SU-DHL-6 (cell line): Measurements from ENCODE around the gene CISTR.

Experiments used
- H2AFZ ChIP-seq: fragments of 200-600 bp; sonication (generic); 2 replicates; pipeline ENCODE4 v1.6.1; 2014; ENCODE audit warnings: low read depth, mild to moderate bottlenecking, moderate library complexity, mixed read lengths, antibody characterized with exemption, low read length; ENCODE audit not compliant: severe bottlenecking
- H3F3A ChIP-seq: fragments of 200-600 bp; shearing (Covaris generic); 2 replicates; pipeline ENCODE4 v1.6.0; 2016; ENCODE audit warnings: antibody characterized with exemption, mild to moderate bottlenecking; ENCODE audit not compliant: insufficient read depth
- H3K27ac ChIP-seq: fragments of 200-600 bp; sonication (generic); 2 replicates; pipeline ENCODE4 v1.5.1; 2016; ENCODE audit warnings: low read depth, mild to moderate bottlenecking, low read length, moderate library complexity, mixed read lengths
- H3K27me3 ChIP-seq: fragments of 200-600 bp; sonication (generic), shearing (Covaris generic); 2 replicates; pipeline ENCODE4 v1.6.0; 2014; ENCODE audit warnings: mild to moderate bottlenecking, low read length
- H3K36me3 ChIP-seq: fragments of 200-600 bp; sonication (generic); 2 replicates; pipeline ENCODE4 v1.6.1; 2014; ENCODE audit warnings: mild to moderate bottlenecking, low read length, mixed read lengths
- H3K4me2 ChIP-seq: fragments of 300-600, 200-600 bp; shearing (Covaris generic), sonication (generic); 2 replicates; pipeline ENCODE4 v1.6.0; 2014; ENCODE audit warnings: low read length, low read depth, mild to moderate bottlenecking; ENCODE audit not compliant: poor library complexity, severe bottlenecking
- H3K4me3 ChIP-seq: fragments of 200-600 bp; sonication (generic); 2 replicates; pipeline ENCODE4 v1.5.1; 2014; ENCODE audit warnings: antibody characterized with exemption, low read length, mild to moderate bottlenecking, mixed read lengths; ENCODE audit not compliant: insufficient read depth, poor library complexity, severe bottlenecking
- H3K79me2 ChIP-seq: fragments of 200-600 bp; sonication (generic); 2 replicates; pipeline ENCODE4 v1.6.1; 2014; ENCODE audit warnings: mild to moderate bottlenecking, low read length, moderate library complexity; ENCODE audit not compliant: insufficient read depth
- H3K9ac ChIP-seq: fragments of 200-600 bp; sonication (generic); 2 replicates; pipeline ENCODE4 v1.7.0; 2014; ENCODE audit warnings: mild to moderate bottlenecking, low read length
- H3K9me2 ChIP-seq: fragments of 200-600 bp; sonication (generic); replicated peaks from 2 replicates; pipeline ENCODE4 v1.6.1; 2014; ENCODE audit warnings: low read length; ENCODE audit not compliant: insufficient read depth
- H3K9me3 ChIP-seq: fragments of 200-600 bp; sonication (generic); 2 replicates; pipeline ENCODE4 v1.6.1; 2014; ENCODE audit warnings: low read length, mixed read lengths; ENCODE audit not compliant: insufficient read depth
- H4K20me1 ChIP-seq: fragments of 200-600 bp; sonication (generic); 2 replicates; pipeline ENCODE4 v1.6.1; 2014; ENCODE audit warnings: low read depth, mild to moderate bottlenecking, antibody characterized with exemption, low read length, moderate library complexity, mixed read lengths
- EZH2phosphoT487 ChIP-seq: fragments of 200-600 bp; sonication (generic), shearing (Covaris generic); conservative IDR thresholded peaks from 2 replicates; pipeline ENCODE4 v1.6.1; 2018; ENCODE audit warnings: mild to moderate bottlenecking, antibody characterized with exemption, low read length, moderate library complexity, mixed read lengths
- TF ChIP-seq, protein P1 (sequence below): fragments of 200-600 bp; sonication (generic); IDR thresholded peaks from one replicate; pipeline ENCODE4 v1.5.1; 2017; ENCODE audit warnings: antibody characterized with exemption, mild to moderate bottlenecking, low read length, moderate library complexity; ENCODE audit not compliant: insufficient read depth, poor library complexity, severe bottlenecking

CISTR gene

DNA sequence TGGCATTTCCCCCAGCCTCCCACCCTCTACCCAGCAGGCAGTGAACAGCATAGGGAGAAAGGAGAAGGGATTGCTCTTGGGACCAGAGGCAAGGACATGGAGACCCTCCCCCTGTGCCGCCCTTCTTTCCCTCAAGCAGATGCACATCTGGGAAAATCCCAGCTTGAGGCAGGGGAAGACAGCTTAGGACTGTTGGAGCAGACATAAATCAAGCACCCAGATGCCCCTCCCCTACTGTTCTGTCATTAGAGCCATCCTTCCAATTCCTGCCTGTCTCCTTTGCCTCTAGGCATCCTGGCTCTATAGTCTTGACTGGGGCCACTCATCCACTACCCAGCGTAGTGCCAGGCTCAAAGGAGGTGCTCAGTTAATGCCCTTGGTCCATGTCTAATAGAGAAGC, 7.5 kb upstream of the CISTR start:
- H3K27ac ChIP-seq: no peak overlapping the region
- no peaks in the 10 kb centered on the region for H3K79me2 ChIP-seq
- H3K4me3 ChIP-seq: no peak overlapping the region
- no peak overlapping the region for H3K9ac ChIP-seq
- TF ChIP-seq, protein P1, sequence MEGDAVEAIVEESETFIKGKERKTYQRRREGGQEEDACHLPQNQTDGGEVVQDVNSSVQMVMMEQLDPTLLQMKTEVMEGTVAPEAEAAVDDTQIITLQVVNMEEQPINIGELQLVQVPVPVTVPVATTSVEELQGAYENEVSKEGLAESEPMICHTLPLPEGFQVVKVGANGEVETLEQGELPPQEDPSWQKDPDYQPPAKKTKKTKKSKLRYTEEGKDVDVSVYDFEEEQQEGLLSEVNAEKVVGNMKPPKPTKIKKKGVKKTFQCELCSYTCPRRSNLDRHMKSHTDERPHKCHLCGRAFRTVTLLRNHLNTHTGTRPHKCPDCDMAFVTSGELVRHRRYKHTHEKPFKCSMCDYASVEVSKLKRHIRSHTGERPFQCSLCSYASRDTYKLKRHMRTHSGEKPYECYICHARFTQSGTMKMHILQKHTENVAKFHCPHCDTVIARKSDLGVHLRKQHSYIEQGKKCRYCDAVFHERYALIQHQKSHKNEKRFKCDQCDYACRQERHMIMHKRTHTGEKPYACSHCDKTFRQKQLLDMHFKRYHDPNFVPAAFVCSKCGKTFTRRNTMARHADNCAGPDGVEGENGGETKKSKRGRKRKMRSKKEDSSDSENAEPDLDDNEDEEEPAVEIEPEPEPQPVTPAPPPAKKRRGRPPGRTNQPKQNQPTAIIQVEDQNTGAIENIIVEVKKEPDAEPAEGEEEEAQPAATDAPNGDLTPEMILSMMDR: no peak
- no peak for TF ChIP-seq EZH2phosphoT487
- H3K36me3 ChIP-seq: no peaks in the 10 kb centered on the region
- H3F3A ChIP-seq: peaks cover 7% of the 10 kb centered on the region
- H3K9me2 ChIP-seq: no peaks in the 10 kb centered on the region
- H3K27me3 ChIP-seq: no peaks in the 10 kb centered on the region
- no peaks in the 10 kb centered on the region for H3K9me3 ChIP-seq
- no peaks in the 10 kb centered on the region for H4K20me1 ChIP-seq
- H3K4me2 ChIP-seq: no peak overlapping the region
- no peak overlapping the region for H2AFZ ChIP-seq

DNA sequence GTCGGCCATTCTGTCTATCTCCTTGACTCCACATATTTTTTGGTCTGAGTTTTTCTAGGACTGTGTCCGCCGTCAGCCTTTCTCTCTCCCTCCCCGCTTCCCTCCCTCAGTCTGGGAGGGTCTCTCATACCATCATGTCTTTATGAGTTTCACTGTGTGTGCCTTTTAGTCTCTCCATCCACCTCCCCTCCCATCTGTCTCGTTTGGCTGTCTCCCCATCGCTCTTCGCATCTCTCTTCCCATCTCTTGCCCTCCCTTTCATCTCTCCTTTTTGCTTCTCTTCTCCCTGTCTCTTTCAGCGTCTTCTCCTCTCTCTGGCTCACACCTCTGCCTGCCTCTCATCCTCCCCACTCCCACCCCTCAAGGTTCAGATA, 6.9 kb upstream of the CISTR start:
- Histone ChIP-seq H3F3A (peaks cover 13% of the 10 kb centered on the region), H3K9me3 (no peaks in the 10 kb centered on the region), H4K20me1 (no peaks in the 10 kb centered on the region), H3K9ac (no peak overlapping the region), H3K79me2 (no peaks in the 10 kb centered on the region), H3K4me2 (no peak overlapping the region), H2AFZ (no peak overlapping the region), H3K4me3 (no peak overlapping the region), H3K36me3 (no peaks in the 10 kb centered on the region), H3K27me3 (no peaks in the 10 kb centered on the region), H3K9me2 (no peaks in the 10 kb centered on the region), H3K27ac (no peak overlapping the region)
- TF ChIP-seq, protein P1: no peak
- TF ChIP-seq EZH2phosphoT487: no peak

DNA sequence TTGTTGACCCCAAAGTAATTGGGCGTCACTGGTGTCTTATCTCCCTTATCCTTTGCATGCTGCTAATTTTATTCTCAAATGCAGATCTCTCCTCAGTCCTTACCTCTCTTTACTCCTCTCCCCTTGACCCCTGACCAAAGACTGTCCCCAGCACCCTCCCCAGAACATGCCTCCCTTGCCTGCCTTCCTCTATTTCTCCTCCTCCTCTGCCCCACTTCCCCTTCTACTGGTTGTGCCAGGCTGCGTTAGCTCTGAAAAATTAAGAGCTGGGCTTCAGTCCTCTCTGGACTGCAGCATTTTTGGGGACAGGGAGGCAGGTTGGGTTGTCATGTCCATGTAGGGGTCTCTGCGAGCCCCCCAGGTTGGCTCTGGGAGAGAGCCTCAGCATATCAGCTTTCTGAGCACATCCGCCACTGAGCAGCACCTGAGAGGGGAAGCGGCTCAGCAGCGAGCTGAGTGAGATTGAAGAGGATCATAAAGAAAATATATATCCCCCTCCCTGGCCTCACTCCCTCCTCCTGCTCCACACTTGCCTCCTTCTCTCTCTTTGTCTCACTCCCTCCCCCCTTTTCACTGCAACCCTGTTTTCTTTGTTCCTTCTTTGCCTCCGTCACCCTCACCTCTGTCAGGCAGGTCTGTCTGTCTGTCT, 6.4 kb upstream of the CISTR start:
- no peak overlapping the region for H3K9ac ChIP-seq
- no peaks in the 10 kb centered on the region for H3K27me3 ChIP-seq
- no peaks in the 10 kb centered on the region for H3K36me3 ChIP-seq
- no peaks in the 10 kb centered on the region for H3K9me3 ChIP-seq
- no peaks in the 10 kb centered on the region for H4K20me1 ChIP-seq
- no peaks in the 10 kb centered on the region for H3K79me2 ChIP-seq
- H2AFZ ChIP-seq: no peak overlapping the region
- no peak overlapping the region for H3K4me2 ChIP-seq
- no peak overlapping the region for H3K4me3 ChIP-seq
- no peak overlapping the region for H3K27ac ChIP-seq
- H3K9me2 ChIP-seq: no peaks in the 10 kb centered on the region
- H3F3A ChIP-seq: peaks cover 18% of the 10 kb centered on the region
- no peak for TF ChIP-seq EZH2phosphoT487
- TF ChIP-seq, protein P1: no peak
